HTR-8/SVneo (cell line): ENCODE measurements around the gene DGUOK.
"Not testable (repeated sequence)": the region's sequence is repeated elsewhere in the genome, so short reads cannot be mapped to it uniquely, and the experiment has no call there.

Experiments
- DNase-seq: peaks from one replicate; pipeline ENCODE4 v3.0.0; 2011; ENCODE audit warnings: low spot score, mixed read lengths; ENCODE audit not compliant: insufficient read length
- FAIRE-seq: peaks from 2 replicates; lab custom pipeline; 2011; peaks lifted over from hg19 to GRCh38; lab: Jason Lieb, UNC

DGUOK gene

DNA sequence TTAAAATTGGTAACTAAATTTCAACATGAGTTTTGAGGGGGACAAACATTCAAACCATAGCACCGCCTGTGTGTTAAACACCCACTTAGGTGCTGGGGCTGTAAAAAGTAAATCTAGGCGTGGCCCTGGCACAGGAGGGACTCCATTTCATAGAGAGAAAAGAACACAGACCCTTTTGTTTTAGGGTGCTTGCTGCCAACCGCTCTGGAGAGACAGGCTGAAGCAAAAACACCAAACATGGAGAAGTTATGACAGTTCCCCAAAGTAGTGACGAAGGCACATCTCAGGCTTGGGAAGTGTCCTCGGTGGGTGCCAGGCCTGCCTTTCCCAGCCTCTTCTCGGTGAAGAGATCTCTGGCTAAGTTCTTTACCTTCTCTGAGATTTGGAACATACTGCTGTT lies 28.7 kb upstream of the DGUOK start:
- no peak for DNase-seq
- FAIRE-seq, result no peak

DNA sequence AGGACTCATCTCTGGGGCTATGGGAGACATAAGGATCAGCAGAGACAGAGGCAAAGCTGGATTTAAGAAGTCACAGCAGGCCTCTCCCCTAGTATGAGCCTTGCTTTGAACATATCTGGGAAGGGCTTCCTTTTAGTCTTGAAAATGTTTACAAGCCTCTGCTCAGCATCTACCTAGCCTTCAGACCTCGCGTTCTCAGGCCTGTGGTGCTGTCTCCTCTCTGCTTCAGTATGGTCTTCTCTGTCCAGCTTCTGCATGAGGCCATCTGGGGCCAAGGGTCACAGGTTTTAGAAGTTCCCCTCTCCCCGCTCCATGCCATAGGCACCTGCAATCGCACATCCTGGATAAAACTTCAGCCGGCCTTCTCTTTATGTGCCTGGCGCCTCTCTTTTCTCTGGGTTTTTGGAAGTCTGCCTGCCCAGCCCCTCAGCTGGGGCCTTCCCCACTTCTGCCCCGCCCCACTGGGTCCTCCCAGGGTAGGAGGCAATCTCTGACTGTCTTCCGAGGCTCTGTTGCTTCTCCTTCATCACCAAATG lies 26.8 kb upstream of the DGUOK start:
- DNase-seq, result no peak
- no peak for FAIRE-seq

DNA sequence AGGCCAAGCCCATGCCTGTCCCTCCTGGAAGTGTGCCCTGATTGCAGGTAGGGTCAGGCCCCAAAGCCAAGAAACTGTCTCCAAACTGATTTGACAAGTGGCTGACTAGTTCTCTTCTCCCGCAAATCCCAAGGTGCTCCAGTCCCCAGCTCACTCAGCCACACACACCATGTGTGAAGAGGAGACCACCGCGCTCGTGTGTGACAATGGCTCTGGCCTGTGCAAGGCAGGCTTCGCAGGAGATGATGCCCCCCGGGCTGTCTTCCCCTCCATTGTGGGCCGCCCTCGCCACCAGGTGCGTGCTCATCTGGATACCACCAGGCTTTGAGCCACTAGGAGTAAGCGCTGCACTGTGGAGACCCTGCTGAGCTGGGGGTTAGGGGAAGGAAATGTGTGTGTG lies 25.5 kb upstream of the DGUOK start:
- FAIRE-seq, result no peak

DNA sequence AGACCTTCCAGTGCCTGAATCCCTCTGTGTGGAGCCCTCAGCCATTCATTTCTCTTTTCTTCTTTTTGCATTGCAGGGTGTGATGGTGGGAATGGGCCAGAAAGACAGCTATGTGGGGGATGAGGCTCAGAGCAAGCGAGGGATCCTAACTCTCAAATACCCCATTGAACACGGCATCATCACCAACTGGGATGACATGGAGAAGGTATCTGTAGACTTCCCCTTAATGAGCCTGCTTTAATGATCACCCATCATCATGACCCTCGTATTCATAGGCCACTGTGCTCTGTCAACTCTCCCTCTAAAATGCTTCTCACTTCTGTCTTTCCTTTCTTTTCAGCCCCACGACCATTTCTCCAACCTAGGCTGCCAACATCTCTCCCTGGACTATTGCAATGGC lies 24.4 kb upstream of the DGUOK start:
- FAIRE-seq (no peak), DNase-seq (no peak)

More for the DNA sequence above, 25.5 kb upstream of the DGUOK start:
- DNase-seq, result no peak

DNA sequence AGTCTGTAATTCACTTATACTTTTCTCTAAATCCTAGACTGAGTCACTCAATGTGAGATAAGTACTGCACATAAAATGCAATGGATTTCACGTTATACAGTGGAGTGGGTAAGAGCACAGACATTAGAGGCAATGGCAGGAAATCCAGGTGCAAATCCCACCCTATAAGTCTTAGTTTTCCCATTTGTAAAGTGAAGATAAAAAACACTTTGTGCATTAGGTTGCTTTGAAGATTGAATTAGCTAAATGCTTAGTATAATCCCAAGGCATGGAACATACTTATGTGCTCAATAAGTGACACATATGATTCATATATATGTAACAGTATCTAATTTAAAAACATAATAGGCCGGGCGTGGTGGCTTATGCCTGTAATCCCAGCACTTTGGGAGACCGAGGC lies 23.4 kb upstream of the DGUOK start:
- FAIRE-seq (no peak), DNase-seq (no peak)

DNA sequence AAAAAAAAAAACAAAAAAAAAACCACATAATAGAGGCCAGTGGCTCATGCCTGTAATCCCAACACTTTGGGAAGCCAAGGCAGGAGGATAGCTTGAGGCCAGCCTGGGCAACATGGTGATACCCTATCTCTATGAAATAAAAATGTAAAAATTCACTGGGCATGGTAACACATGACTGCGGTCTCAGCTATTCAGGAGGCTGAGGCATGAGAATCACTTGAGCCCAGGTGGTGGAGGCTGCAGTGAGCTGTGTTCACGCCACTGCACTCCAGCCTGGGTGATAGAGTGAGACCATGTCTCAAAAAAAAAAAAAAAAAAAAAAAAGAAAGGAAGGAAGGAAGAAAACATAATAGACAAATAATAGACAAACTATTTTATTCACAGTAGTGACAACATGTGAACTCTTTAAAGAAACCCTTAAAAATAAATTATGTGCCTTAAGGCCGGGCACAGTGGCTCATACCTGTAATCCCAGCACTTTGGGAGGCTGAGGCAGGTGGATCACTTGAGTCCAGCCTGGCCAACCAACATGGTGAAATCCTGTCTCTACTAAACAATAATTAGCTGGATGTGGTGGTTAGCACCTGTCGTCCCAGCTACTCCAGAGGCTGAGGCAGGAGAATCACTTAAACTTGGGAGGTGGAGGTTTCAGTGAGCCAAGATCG lies 22.6 kb upstream of the DGUOK start:
- FAIRE-seq, DNase-seq: not testable (repeated sequence)

DNA sequence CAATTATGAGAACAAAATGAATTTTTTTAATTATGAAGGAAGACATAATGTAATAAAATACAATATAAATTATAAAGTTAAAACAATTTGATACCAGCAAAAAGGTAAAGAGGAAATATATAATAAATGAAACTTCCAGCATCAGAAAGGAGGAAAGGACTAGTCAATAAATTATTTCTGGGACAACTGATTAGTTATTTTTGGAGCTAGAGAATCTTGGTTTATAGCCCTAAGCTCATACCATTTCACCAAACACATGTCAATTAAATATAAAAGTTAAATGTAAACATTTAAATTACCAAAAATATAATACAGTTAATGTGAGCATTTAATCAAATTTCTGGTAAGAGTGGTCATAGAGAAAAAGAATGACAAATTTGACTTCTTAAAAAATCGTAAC lies 21.7 kb upstream of the DGUOK start:
- no peak for DNase-seq
- FAIRE-seq, result no peak

DNA sequence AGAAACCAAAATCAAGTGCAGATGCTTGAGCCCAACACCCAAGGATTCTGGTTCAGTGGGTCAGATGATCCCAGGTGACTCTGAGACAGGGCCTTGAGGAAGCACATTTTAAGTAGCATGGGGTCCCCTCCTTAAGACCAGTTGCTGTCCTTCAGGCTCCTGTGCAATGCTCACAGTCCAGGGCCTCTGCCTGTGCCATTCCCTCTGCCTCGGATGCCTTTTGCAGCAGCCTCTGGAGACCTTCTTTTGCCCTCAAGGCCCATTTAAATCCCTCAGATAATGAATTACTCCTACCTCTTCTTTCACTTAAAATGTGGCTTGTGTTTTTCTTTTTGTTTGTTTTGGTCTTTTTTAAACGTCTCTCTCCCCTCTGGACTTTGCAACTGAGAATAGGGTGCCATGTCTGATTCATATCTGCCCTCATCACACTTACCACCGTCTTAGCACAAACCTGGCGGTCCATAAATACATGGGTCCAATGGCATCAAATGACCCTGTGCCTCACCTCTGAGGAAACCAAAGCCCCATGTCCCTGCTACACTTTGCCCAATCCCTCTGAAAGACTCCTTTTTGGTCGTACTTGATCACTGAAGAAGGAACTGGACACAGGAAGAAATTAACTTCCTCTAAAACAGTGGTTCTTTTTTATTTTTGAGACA lies 19.7 kb upstream of the DGUOK start:
- FAIRE-seq, result no peak
- no peak for DNase-seq

DNA sequence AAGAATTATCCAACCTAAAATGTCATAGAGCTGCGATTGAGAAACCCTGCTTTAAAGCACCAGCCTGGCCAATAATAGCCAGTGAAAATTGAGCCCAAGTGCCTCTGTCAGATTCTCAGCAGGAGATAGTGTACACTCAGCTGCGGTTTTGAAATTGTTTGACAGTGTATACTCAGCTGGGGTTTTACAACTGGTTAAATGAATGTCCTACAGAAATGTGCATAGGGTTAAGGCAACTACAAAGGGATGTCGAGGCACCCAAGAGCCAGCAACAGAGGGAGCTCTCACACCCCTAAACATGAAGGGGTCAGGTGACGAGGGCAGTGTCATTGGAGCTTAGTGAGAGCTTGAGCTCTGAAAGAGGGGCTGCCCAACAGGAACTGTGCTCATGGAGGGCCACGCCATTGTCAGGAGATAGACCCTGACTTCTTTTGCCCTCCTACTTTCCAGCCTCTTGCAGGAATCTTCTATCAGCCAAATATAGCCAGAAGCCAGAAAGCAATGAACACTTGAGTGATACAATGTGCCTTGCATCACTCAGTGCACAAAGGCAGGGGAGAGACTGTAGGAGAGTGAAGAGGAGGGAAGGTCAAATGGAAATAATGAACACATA lies 18.7 kb upstream of the DGUOK start:
- DNase-seq, result peak; percentile 26

DNA sequence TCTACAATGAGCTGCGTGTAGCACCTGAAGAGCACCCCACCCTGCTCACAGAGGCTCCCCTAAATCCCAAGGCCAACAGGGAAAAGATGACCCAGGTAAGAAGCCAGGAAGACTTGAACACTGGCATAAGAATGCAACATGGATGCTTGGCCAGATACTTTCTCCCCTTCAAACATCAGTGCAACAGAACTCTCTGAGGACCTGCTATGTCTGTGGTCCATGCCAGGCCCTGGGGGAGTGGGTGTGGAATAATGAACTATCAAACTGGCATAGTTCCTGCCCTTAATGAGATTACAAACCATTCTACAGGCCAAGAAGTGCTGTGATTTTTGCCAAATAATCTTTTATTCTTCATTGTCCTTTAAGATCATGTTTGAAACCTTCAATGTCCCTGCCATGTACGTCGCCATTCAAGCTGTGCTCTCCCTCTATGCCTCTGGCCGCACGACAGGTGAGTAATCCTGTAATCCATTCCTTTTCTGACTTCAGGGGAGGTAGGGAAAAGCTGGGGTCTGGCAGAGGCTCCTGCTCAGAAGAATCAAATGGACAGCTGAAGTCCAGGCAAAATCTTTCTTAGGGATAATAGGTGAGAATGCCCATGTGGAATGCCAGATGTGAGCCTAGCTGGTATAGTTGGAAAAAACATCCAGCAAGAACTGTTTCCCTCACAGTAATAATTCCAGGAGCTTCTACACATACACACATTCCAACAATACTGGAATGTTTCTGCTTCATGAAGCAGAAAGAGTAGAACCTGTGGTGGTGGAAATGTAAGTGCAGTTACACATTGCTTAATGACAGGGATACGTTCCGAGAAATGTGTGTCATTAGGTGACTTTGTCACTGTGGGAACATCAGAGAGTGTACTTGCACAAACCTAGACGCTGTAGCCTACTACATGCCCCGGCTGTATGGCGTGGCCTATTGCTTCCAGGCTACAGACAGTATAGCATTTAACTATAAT lies 17.7 kb upstream of the DGUOK start:
- no peak for FAIRE-seq
- DNase-seq, result no peak

More for the DNA sequence above, 18.7 kb upstream of the DGUOK start:
- no peak for FAIRE-seq

DNA sequence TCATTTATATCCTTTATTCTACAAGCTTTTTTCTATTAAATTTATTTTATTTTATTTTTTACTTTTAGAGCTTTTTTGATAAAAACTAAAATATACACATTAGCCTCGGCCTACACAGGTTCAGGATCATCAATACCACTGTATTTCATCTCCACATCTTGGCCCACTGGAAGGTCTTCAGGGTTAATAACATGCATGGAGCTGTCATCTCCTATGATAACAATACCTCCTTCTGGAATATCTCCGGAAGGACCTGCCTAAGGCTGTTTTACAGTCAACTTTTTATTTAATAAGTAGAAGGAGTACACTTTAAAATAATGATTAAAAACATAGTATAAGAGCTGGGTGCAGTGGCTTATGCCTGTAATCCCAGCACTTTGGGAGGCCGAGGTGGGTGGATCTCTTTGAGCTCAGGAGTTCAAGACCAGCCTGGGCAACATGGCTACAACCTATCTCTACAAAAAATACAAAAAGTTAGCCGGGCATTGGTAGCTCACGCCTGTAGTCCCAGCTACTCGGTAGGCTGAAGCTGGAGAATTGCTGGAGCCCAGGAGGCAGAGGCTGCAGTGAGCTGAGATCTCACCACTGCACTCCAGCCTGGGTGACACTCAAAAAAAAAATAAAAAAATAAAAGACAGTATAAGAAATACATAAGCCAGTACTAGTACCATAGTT lies 15.7 kb upstream of the DGUOK start:
- DNase-seq, result no peak
- no peak for FAIRE-seq

DNA sequence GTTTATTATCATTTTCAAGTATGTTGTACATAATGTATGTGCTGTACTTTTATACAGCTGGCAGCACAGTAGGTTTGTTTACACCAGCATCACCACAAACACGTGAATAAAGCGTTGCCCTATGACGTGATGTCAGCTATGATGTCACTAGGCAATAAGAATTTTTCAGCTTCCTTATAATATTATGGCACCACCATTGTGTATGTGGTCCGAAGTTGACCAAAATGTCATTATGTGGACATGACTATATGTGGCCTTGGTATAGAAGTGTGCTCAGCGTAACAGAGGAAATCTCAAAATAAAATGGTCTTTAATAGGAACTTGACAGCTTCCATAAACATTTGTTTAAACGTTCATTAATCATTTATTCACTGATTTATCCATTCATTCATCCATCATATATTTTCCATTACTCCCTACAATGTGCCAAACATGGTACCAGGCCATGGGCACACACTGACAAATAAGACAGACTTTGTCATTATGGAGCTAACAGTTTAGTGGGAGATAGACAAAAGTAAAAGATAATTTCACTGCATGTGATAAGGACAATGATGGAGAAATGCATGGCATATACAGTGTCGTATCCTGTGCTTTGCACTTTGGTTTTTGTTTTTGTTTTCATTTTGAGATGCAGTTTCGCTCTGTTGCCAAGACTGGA lies 15.0 kb upstream of the DGUOK start:
- FAIRE-seq, result no peak
- no peak for DNase-seq

DNA sequence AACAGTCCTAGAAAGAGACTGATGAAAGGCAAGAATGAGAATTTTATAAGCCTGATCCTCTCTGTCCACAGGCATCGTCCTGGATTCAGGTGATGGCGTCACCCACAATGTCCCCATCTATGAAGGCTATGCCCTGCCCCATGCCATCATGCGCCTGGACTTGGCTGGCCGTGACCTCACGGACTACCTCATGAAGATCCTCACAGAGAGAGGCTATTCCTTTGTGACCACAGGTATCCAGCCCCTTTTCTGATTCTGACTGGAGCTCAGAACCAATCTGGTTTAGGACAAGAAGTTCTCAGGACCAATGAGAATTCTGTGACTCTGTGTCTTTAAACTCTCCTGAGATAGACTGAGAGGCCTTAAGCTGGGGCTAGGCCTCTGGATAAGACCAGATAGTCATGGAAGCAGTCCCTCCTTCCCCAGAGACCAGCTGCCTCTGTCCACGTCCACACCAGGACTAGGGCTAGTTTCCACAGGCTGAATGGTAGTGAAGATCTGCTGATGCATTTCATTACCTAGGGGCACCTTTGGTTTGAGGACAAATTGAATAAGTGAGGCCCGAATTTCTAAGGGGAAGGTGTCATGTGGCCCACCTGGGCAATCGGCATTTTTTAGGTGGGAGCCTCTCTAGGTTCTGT lies 13.1 kb upstream of the DGUOK start:
- FAIRE-seq, result no peak
- no peak for DNase-seq

DNA sequence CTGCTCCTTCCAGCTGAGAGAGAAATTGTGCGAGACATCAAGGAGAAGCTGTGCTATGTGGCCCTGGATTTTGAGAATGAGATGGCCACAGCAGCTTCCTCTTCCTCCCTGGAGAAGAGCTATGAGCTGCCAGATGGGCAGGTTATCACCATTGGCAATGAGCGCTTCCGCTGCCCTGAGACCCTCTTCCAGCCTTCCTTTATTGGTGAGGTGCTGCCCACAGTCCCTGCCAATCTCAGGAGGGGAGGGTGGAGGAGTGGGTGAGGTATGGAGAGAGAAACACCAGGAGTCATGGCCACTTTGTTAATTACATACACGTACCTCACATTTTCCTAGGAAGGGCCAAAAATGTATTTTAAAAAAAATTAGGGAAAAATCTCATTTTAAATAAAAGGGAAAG lies 12.0 kb upstream of the DGUOK start:
- no peak for FAIRE-seq
- DNase-seq, result no peak

DNA sequence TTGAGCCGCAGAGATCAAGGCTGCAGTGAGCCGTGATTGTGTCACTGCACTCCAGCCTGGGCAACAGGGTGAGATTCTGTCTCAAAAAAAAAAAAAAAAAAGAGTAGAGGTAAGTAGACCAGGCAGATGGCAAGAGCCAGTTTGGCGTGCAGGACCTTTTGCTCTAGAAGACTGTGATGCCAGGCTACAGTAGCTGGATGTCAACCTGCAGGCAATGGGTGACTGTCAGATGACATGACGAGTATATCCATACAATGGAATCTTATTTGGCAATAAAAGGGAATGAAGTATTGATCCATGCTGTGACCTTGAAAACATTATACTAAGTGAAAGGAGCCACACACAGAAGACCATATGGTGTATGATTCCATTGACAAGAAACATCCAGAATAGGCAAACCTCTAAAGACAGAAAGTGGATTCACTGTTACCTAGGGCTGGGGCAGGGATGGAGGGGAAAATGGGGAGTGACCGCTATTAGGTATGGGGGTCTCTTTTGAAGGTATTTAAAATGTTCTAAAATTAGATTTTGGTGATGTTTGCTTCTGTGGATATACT lies 11.2 kb upstream of the DGUOK start:
- FAIRE-seq (no peak), DNase-seq (no peak)

DNA sequence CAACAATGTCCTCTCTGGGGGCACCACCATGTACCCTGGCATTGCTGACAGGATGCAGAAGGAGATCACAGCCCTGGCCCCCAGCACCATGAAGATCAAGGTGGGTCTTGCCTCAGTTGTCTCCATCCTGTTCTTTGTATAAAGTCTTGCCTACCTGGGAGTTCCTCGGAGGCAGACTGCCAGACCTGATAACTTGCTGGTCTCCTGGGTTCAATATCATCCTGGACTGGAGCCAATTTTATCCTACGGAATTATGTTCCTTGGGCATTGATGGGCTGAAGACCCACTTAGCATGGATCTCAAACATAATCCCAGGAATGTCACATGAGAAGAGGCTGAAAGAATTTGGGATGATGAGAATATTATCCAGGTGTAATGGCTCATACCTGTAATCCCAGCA lies 10.0 kb upstream of the DGUOK start:
- no peak for FAIRE-seq
- DNase-seq, result no peak

DNA sequence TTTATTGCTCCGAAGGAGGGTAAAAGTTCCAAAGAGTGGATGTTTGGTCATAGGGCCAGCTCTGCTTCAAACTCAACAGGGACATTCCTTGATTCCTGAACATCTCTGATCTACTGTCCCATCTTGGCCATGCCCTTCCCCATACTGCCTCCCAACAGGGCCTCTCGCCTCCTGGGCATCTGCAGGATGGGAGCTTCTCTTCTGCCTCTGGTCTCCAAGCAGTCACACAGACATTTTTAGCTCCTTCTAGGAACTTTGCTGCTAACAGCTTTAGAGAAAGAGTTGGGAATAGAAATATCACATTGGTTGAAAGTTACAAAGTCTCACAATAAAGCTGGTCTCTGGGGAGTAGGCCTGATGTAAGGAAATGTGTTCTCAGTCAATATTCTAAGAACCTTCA lies 9.4 kb upstream of the DGUOK start:
- FAIRE-seq (no peak), DNase-seq (no peak)

DNA sequence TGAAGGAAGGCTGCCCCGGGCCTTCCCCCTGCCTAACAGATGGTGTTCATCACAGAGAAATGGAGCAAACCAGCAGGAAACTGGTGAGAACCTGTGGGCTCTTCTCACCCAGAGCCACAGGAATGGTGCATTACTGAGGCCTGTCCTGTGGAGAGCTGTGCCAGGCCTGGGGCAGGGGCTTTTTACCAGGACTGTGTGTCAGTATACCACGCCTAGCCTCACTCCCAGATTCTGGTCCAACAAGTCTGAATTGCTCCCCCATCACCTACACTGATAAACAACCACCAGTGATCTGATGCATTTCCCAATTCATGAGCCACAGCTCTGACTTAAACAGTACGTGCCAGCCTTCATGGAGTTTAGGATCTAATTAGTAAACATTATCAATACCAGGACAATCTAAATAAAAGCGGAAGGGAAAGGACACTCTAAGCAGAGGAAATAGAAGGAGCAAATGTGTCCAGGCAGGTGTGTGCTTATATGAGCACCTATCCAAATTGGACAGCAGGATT lies 8.9 kb upstream of the DGUOK start:
- no peak for FAIRE-seq

More for the DNA sequence above, 8.9 kb upstream of the DGUOK start:
- no peak for DNase-seq
